GM19463 (cell line): ENCODE results near the gene ELL3.
"Not testable (repeated sequence)": the region's sequence is repeated elsewhere in the genome, so short reads cannot be mapped to it uniquely, and the experiment has no call there.

ENCODE experiments used
- ATAC-seq: cut with Tn5 transposase; IDR thresholded peaks from one replicate; pipeline ENCODE4 v1.9.1; 2021; ENCODE audit warnings: mild to moderate bottlenecking, moderate library complexity; ENCODE audit not compliant: unreplicated experiment

ELL3 gene

DNA sequence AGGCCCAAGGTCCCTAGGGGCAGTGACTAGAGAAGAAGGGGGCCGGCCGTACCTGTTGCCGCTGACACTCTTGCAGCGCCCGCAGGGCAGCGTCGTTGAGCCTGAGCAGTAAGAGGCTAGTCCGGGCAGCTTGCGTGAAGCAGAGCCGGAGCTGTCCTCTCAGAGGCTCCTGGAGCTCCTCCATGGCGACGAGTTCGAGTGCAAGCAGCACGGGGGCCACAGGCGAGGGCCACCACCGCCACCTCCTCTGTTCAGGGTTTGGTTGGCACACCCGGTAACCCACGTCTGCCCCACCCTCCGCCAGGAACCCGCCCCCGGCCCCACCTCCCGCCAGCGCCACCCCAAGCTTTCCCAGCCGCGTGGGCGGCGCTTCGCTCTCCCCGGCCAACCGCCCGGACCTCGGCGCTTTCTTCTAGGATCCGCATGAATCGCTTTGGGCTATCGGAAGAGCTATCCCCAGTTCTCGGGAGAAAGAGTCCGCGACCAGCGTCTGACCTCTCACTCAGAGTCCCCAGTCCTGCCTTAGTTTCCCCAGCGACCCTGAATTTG, at the start of gene ELL3:
TSS of gene ELL3 (minus strand) at position 249 of the 549 bp plus-strand sequence. CDS start at position 184, 65 bp downstream.
- ATAC-seq: peak; percentile 36

GRCh38 chr15:43826029-43826507, 49.3 kb upstream of the ELL3 start:
- ATAC-seq: no peak

DNA sequence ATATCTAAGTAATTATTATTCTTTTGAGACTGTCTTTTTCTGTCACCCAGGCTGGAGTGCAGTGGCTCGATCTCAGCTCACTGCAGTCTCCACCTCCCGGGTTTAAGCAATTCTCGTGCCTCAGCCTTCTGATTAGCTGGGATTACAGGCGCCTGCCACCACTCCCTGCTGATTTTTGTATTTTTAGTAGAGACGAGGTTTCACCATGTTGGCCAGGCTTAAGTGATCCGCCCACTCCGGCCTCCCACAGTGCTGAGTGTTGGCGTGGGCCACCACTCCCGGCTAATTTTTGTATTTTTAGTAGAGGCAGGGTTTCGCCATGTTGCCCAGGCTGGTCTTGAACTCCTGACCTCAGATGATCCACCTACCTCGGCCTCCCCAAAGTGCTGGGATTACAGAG, 48.5 kb upstream of the ELL3 start:
- not testable (repeated sequence) for ATAC-seq

DNA sequence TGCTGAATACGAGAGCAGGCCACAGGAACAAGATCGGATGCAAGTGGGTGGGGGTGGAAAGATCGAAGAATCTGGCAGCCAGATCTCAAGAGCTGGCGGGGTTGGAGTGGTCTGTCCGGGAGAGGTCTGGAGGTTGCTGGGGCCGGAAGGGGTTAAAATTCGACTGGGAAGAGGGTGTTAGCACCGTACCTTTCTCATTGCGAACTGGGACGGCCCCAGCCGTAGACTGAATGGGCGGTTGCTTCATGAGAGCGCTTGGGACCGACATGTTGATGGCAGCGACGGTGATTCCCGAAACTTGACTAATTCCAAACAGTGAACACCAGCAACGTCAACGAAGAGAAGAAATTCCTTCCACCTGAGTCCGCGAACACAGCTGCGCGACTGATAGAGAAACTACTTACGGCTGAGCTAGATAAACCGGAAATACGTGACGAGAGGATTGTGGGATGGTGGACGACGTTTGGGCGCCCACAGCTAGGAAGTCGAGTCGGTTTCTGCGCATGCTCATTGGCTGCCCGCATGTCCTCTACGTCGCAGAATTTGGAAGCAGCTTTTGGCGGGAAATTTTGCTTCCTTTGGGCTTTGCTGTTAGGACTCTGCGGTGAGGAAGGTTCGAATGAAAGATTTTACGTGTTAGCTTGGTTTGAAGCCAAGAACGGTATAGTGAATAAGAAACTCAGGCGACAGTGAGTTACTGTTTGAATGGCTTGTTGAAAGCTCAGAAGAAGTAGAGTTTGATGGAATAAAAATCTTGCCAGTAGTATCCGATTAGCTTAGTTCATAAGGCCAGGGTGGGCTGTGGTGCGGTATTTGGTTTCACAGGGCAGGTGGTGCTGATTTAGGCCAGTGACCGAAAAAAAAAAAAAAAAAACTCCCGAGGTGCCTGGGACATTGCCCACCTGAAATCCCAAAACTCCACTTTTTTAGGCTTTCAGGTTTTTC, 47.8 kb upstream of the ELL3 start, which contains the start of gene MFAP1:
TSS of gene MFAP1 (minus strand) at position 389 of the 945 bp plus-strand sequence. CDS start at position 268, 121 bp downstream.
- ATAC-seq: peak; percentile 78

- no peak for ATAC-seq
These were observed 44.7 kb upstream of the ELL3 start for GRCh38 chr15:43821505-43821904.

GRCh38 chr15:43815064-43815463, 38.3 kb upstream of the ELL3 start:
- ATAC-seq: not testable (repeated sequence)

DNA sequence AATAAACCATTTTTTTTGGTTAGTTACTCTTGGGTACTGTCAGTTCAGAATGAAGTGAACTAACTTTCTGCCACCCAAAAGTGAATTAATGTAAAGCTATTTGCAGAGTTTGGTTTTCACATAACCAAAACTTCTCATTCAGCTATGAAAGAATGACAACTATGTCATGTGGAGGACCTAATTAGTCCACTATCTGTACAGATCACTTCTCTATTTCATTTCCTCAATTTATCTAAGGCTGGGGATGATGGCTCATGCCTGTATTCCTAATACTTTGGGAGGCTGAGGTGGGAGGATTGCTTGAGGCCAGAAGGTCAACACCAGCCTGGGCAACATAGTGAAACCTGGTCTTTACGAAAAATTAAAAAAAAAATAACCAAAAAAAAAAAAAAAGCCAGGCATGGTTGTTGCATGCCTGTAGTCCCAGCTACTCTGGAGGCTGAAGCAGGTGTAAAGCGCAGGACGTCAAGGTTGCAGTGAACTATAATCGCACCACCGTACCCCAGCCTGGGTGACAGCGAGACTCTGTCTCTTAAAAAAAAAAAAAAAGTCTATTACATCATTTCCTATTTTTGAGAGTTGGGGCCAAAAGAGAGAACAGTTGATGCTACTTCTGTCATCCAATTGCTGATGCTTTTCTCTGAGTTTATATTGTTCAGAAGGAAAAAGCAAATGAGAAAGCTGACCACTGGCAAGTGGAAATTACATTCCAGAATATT, 32.4 kb upstream of the ELL3 start:
- peak; percentile 67 for ATAC-seq

DNA sequence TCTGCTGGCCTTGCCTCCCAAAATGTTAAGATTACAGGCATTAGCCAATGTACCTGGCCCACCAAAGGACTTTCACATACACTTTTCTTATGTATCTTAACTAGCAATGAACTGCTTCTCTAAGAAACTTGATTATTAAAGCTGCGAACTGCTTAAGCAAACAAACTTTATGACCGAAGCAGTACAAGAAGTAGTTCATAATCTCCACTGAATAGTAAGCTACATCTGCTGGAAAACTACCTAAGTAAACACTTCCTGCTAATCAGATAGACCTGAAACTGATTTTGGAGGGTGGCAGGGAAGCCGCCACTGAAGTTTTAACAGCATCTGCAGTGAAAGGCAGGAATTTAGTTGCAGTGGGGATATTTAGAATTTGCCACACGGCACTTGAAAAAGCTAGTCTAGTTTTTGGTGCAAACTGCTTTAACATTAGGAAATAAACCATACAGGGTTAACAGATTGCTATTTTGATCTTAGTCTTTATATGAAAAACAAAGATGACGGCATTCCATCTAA, 31.7 kb upstream of the ELL3 start:
- no peak for ATAC-seq

DNA sequence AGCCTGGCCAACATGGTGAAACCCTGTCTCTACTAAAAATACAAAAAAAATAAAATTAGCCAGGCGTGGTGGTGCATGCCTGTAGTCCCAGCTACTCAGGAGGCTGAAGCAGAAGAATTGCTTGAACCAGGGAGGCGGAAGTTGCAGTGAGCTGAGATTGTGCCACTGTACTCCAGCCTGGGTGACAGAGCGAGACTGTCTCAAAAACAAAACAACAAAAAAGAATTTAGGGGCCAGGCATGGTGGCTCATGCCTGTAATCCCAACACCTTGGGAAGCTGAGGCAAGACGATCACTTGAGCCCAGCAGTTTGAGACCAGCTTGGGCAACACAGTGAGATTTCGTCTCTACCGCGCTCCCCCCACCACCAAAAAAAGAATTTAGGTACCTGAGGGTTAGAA, 25.9 kb upstream of the ELL3 start:
- ATAC-seq: not testable (repeated sequence)

GRCh38 chr15:43800286-43801141, 23.7 kb upstream of the ELL3 start, which contains the start of gene HYPK:
Gene HYPK, plus strand, starts transcription at chr15:43800599. Its CDS starts 24 bp downstream, at chr15:43800623.
- peak; percentile 85 for ATAC-seq

- no peak for ATAC-seq
These were observed 23.1 kb upstream of the ELL3 start, which contains the start of gene SERINC4 for GRCh38 chr15:43799945-43800285. Gene SERINC4, minus strand, starts transcription at chr15:43800220. Its CDS starts 234 bp downstream, at chr15:43799986.

DNA sequence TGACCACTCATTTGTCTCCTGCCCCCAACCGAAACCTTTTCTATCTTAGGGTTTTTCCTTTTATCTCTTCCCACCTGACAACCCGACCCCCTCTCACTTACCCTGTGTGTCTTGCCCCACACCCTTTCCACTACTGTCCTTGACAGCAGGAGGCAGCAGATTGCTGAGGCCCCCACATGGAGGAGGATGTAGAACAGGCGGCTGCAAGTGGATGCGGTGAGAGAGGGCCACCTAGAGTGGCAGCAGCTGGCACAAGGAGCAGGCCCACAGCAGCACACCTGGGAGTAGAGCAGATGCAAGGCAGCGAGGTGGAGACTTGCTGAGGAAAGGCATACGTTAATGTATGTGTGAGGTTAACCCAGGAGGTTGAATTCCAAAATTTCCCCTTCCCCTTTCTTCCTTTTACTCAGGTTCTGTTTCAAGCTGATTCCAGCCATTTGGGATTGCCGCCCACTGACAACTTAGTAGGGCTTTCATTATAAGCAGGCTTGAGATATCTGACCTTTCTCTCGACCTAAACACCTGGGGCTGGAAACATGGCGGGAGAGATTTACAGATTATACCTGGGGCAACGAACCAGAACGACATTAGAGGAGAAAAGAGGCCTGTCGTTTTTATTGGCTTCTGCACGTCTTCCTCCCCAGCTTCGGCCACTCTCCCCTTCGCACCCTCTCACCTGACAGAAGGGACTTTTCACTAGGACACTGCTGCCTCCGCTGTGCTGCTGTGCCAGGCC, 22.6 kb upstream of the ELL3 start:
- peak; percentile 46 for ATAC-seq

- ATAC-seq: no peak
These were observed 19.8 kb upstream of the ELL3 start for GRCh38 chr15:43796566-43796965.

- ATAC-seq: no peak
These were observed 19.2 kb upstream of the ELL3 start for GRCh38 chr15:43795997-43796396.

GRCh38 chr15:43795197-43795596, 18.4 kb upstream of the ELL3 start:
- no peak for ATAC-seq

DNA sequence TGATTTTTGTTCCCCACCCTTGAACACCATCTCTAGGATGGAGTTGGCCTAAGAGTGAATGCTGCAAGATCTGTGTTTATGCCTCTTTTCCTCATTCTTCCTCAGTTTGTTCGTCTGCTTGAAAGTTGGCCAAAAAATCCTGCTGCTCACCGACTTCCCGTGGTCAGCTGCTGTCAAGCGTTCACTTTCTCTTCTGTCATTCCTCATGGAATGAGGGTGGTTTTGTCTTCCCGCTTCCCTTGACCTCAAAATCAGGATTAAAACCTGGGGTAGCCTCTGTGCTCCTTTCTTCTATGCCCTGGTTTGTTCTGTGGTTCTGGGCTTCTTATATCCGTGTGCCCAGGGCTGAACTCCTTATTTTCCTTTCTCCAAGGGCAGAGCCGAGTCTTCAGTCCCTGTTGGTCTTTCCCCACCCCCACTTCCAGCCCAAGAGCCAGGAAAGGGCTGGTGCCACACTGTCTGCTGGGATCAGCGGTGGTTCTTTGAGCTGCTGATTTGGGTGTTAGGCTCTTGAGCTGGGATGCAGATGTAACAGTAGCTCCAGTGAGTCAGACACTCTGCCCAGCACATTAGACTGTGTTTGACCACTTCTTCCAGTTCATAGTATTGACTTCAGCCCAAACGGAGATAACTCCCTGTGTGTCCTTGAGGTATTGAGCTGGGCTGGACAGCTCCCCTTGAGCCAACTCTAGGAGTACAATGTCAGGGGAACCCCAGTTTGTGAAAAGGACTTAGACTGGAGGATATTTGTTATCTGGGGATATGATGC, 17.7 kb upstream of the ELL3 start:
- ATAC-seq: no peak

- no peak for ATAC-seq
These were observed 16.9 kb upstream of the ELL3 start for GRCh38 chr15:43793647-43794046.

GRCh38 chr15:43792761-43793476, 16.2 kb upstream of the ELL3 start:
- ATAC-seq: no peak
